Neural progenitor cell (in vitro differentiated cells): ENCODE data around the gene NCKIPSD. TPM values are rescaled to one million over a fixed set of nuclear protein-coding genes. Genes with fewer than 3 reads are reported as not detected.

ENCODE experiments used
- DNase-seq: peaks from one replicate; pipeline ENCODE4 v3.0.0-alpha.2; 2016; ENCODE audit warnings: low spot score
- H2AFZ ChIP-seq: fragments of 200-600 bp; sonication (generic); replicated peaks from 2 replicates; pipeline ENCODE4 v1.6.1; 2016; ENCODE audit warnings: antibody characterized with exemption
- H3F3A ChIP-seq: fragments of 200-600 bp; sonication (generic); 2 replicates; pipeline ENCODE4 v1.6.1; 2016; ENCODE audit warnings: antibody characterized with exemption, low read depth
- H3K27ac ChIP-seq: fragments of 200-600 bp; sonication (generic); 2 replicates; pipeline ENCODE4 v1.5.1; 2016; ENCODE audit warnings: mild to moderate bottlenecking
- H3K27me3 ChIP-seq: fragments of 200-600 bp; sonication (generic); 2 replicates; pipeline ENCODE4 v1.6.1; 2016; ENCODE audit warnings: mild to moderate bottlenecking, moderate library complexity
- H3K36me3 ChIP-seq: fragments of 200-600 bp; sonication (generic); 2 replicates; pipeline ENCODE4 v1.5.1; 2016
- H3K4me1 ChIP-seq: fragments of 200-600 bp; sonication (generic); 2 replicates; pipeline ENCODE4 v1.6.1; 2016; ENCODE audit warnings: mixed run types
- H3K4me2 ChIP-seq: fragments of 200-600 bp; sonication (generic); 2 replicates; pipeline ENCODE4 v1.6.1; 2016
- H3K4me3 ChIP-seq: fragments of 200-600 bp; sonication (generic); 2 replicates; pipeline ENCODE4 v1.5.1; 2016
- H3K79me2 ChIP-seq: fragments of 200-600 bp; sonication (generic); 2 replicates; pipeline ENCODE4 v1.6.1; 2016; ENCODE audit warnings: low read depth
- H3K9ac ChIP-seq: fragments of 200-600 bp; sonication (generic); 2 replicates; pipeline ENCODE4 v1.6.1; 2016
- H3K9me3 ChIP-seq: fragments of 200-600 bp; sonication (generic); 2 replicates; pipeline ENCODE4 v1.5.1; 2016; ENCODE audit warnings: low read depth
- H4K20me1 ChIP-seq: fragments of 200-600 bp; sonication (generic); 2 replicates; pipeline ENCODE4 v1.6.1; 2016; ENCODE audit warnings: low read depth
- H3K27ac Mint-ChIP-seq: 3 replicates; pipeline ENCODE4 v1.8.0; 2021; ENCODE audit warnings: mixed read lengths
- H3K27me3 Mint-ChIP-seq: 2 replicates; pipeline ENCODE4 v1.8.0; 2022; ENCODE audit warnings: low read depth, mild to moderate bottlenecking, inconsistent platforms, moderate library complexity, mixed read lengths; ENCODE audit not compliant: insufficient read depth
- H3K36me3 Mint-ChIP-seq: 3 replicates; pipeline ENCODE4 v1.8.0; 2021; ENCODE audit warnings: mixed read lengths
- H3K4me1 Mint-ChIP-seq: 3 replicates; pipeline ENCODE4 v1.8.0; 2021; ENCODE audit warnings: mixed read lengths
- H3K4me3 Mint-ChIP-seq: 3 replicates; pipeline ENCODE4 v1.8.0; 2021; ENCODE audit warnings: mild to moderate bottlenecking, moderate library complexity, mixed read lengths
- H3K9me3 Mint-ChIP-seq: 3 replicates; pipeline ENCODE4 v1.8.0; 2020; ENCODE audit warnings: mixed read lengths
- CTCF ChIP-seq: fragments of 200-600 bp; sonication (generic); IDR thresholded peaks from 2 replicates; pipeline ENCODE4 v1.5.1; 2017; ENCODE audit warnings: antibody characterized with exemption, mild to moderate bottlenecking
- EZH2 ChIP-seq: fragments of 200-600 bp; sonication (generic); IDR thresholded peaks from 2 replicates; pipeline ENCODE4 v1.6.1; 2017; ENCODE audit warnings: antibody characterized with exemption, mild to moderate bottlenecking, moderate library complexity
- EZH2phosphoT487 ChIP-seq: fragments of 200-600 bp; sonication (generic); IDR thresholded peaks from 2 replicates; pipeline ENCODE4 v1.6.1; 2017; ENCODE audit warnings: antibody characterized with exemption
- total RNA-seq: library from RNA; depleted of rRNA; stranded (reverse); fragments of >200 nt; gene quantifications from 2 replicates; pipeline ENCODE4 v1.2.3, GENCODE V29; 2015; ENCODE audit warnings: low replicate concordance

Gene NCKIPSD
- total RNA-seq, 1 donor from 2014 or later: 32.8 TPM

GRCh38 chr3:48636149-48636655 lies 49.5 kb downstream of the NCKIPSD start:
- no peaks in the 10 kb centered on the region for H3K9me3 ChIP-seq
- H3K36me3 ChIP-seq: no peaks in the 10 kb centered on the region
- TF ChIP-seq CTCF (no peak), EZH2phosphoT487 (no peak), EZH2 (no peak)
- Mint-ChIP-seq H3K4me3 (peak overlapping the region; percentile 90), H3K4me1 (peaks cover 20% of the 10 kb centered on the region), H3K27ac (peak overlapping the region; percentile 63), H3K36me3 (peaks cover 12% of the 10 kb centered on the region), H3K27me3 (peaks cover 8% of the 10 kb centered on the region), H3K9me3 (no peaks in the 10 kb centered on the region)
- H3K4me3 ChIP-seq: peak overlapping the region; percentile 78
- H3K27ac ChIP-seq: peak overlapping the region; percentile 30
- peak overlapping the region; percentile 98 for H3K4me2 ChIP-seq
- H3K4me1 ChIP-seq: peaks cover 18% of the 10 kb centered on the region
- H3K27me3 ChIP-seq: no peaks in the 10 kb centered on the region
- H2AFZ ChIP-seq: peak overlapping the region; percentile 57
- peaks cover 21% of the 10 kb centered on the region for H3F3A ChIP-seq
- peaks cover 14% of the 10 kb centered on the region for H3K79me2 ChIP-seq
- H4K20me1 ChIP-seq: peaks cover 24% of the 10 kb centered on the region
- peak overlapping the region; percentile 11 for H3K9ac ChIP-seq
- no peak for DNase-seq

GRCh38 chr3:48635222-48636021 lies 50.3 kb downstream of the NCKIPSD start, which contains the start of gene SLC26A6:
TSS of gene SLC26A6 (minus strand) at chr3:48635461. CDS start at chr3:48635393, 68 bp downstream.
- Histone ChIP-seq H3K4me2 (peak within 1 kb of the TSS; percentile 98), H3K9me3 (no peaks in the 10 kb centered on the region), H3K9ac (peak within 1 kb of the TSS; percentile 71), H4K20me1 (peaks cover 24% of the 10 kb centered on the region), H3K27me3 (no peaks in the 10 kb centered on the region), H3F3A (peaks cover 21% of the 10 kb centered on the region), H3K36me3 (no peaks in the 10 kb centered on the region), H3K4me1 (peaks cover 18% of the 10 kb centered on the region), H3K27ac (peak within 1 kb of the TSS; percentile 55), H3K4me3 (peak within 1 kb of the TSS; percentile 78), H2AFZ (peak within 1 kb of the TSS; percentile 57), H3K79me2 (peaks cover 14% of the 10 kb centered on the region)
- peak within 1 kb of the TSS; percentile 63 for H3K27ac Mint-ChIP-seq
- H3K9me3 Mint-ChIP-seq: no peaks in the 10 kb centered on the region
- H3K4me3 Mint-ChIP-seq: peak within 1 kb of the TSS; percentile 90
- H3K4me1 Mint-ChIP-seq: peaks cover 20% of the 10 kb centered on the region
- TF ChIP-seq CTCF (peak; percentile 77), EZH2phosphoT487 (peak; percentile 12), EZH2 (peak; percentile 36)
- H3K36me3 Mint-ChIP-seq: peaks cover 12% of the 10 kb centered on the region
- peak; percentile 100 for DNase-seq
- H3K27me3 Mint-ChIP-seq: peaks cover 9% of the 10 kb centered on the region

GRCh38 chr3:48634661-48635221 lies 51.0 kb downstream of the NCKIPSD start:
- Histone ChIP-seq H3K27ac (peak overlapping the region; percentile 55), H3K27me3 (no peaks in the 10 kb centered on the region), H3K79me2 (peaks cover 14% of the 10 kb centered on the region), H3K9me3 (no peaks in the 10 kb centered on the region), H3K4me3 (peak overlapping the region; percentile 78), H3K4me1 (peaks cover 18% of the 10 kb centered on the region), H3F3A (peaks cover 21% of the 10 kb centered on the region), H2AFZ (peak overlapping the region; percentile 48), H4K20me1 (peaks cover 24% of the 10 kb centered on the region), H3K9ac (peak overlapping the region; percentile 71), H3K4me2 (peak overlapping the region; percentile 81), H3K36me3 (no peaks in the 10 kb centered on the region)
- Mint-ChIP-seq H3K9me3 (no peaks in the 10 kb centered on the region), H3K4me3 (peak overlapping the region; percentile 90), H3K27me3 (peaks cover 11% of the 10 kb centered on the region), H3K4me1 (peaks cover 20% of the 10 kb centered on the region), H3K36me3 (peaks cover 16% of the 10 kb centered on the region), H3K27ac (no peak overlapping the region)
- no peak for TF ChIP-seq CTCF
- no peak for TF ChIP-seq EZH2phosphoT487
- TF ChIP-seq EZH2: no peak
- DNase-seq: peak; percentile 67
